A549 (cell line): ENCODE data around the gene PSD2. TPM values are rescaled to one million over a fixed set of nuclear protein-coding genes. Genes with fewer than 3 reads are reported as not detected.

Experiments
- ATAC-seq, 2 experiments: fragments of 200-7000 bp in 1 of 2; fragments of >200 bp in 1 of 2; cut with Nextera tagmentation in 1 of 2; cut with Tn5 transposase in 1 of 2; 3 replicates each; pipeline versions ENCODE4 v1.8.0 to v1.9.1; 2018 to 2020; ENCODE audit warnings: mild to moderate bottlenecking in 1 of 2, moderate library complexity in 1 of 2
- CTCF ChIA-PET: fragments of 300-600 bp; sonication (Branson Sonifier 250); formaldehyde crosslinking; extraction: SDS; loops from one replicate; lab custom pipeline; 2021; ENCODE audit warnings: antibody characterized with exemption, inconsistent platforms; lab: Yijun Ruan, JAX
- POLR2A ChIA-PET: fragments of 350-600 bp; formaldehyde crosslinking; extraction: SDS; loops from one replicate; lab custom pipeline; 2021; ENCODE audit warnings: antibody characterized with exemption, inconsistent platforms; lab: Yijun Ruan, JAX
- DNase-seq, 2 experiments: peaks; one replicate each; pipeline versions ENCODE4 v3.0.0 to v3.0.0-alpha.2; 2011 to 2016; ENCODE audit warnings: low read depth in 1 of 2, low spot score in 1 of 2
- FAIRE-seq: peaks from 2 replicates; lab custom pipeline; 2011; peaks lifted over from hg19 to GRCh38; lab: Jason Lieb, UNC
- H3K27ac ChIP-seq, 2 experiments: fragments of >200 bp; sonication (Bioruptor Twin); formaldehyde crosslinking; 3 replicates each; pipeline ENCODE4 v1.5.1; 2016 to 2017
- H3K4me1 ChIP-seq: fragments of >200 bp; sonication (Bioruptor Twin); formaldehyde crosslinking; 3 replicates; pipeline ENCODE4 v1.6.1; 2016
- H3K4me2 ChIP-seq: fragments of >200 bp; sonication (Bioruptor Twin); formaldehyde crosslinking; 3 replicates; pipeline ENCODE4 v1.6.1; 2016
- H3K4me3 ChIP-seq: fragments of >200 bp; sonication (Bioruptor Twin); formaldehyde crosslinking; 3 replicates; pipeline ENCODE4 v1.5.1; 2016
- H3K9me3 ChIP-seq: fragments of >200 bp; sonication (Bioruptor Twin); formaldehyde crosslinking; 3 replicates; pipeline ENCODE4 v1.6.1; 2016
- BCL3 ChIP-seq: fragments of >200 bp; sonication (Bioruptor Twin); formaldehyde crosslinking; IDR thresholded peaks from 3 replicates; pipeline ENCODE4 v1.6.1; 2016
- CHD2 ChIP-seq: fragments of 150-350 bp; IDR thresholded peaks from 2 replicates; pipeline ENCODE4 v1.6.1; 2014; ENCODE audit warnings: low read length; ENCODE audit not compliant: partially characterized antibody
- EHMT2 ChIP-seq: fragments of 200-600 bp; sonication (generic); IDR thresholded peaks from 2 replicates; pipeline ENCODE4 v1.6.1; 2016; ENCODE audit warnings: antibody characterized with exemption, low read depth, mild to moderate bottlenecking, moderate library complexity
- ELK1 ChIP-seq: fragments of 150-350 bp; IDR thresholded peaks from 2 replicates; pipeline ENCODE4 v1.6.1; 2014; ENCODE audit warnings: low read depth, mild to moderate bottlenecking, low read length
- FOSL2 ChIP-seq, 2 experiments: fragments of 450-650 bp in 1 of 2; fragments of >200 bp in 1 of 2; sonication (Bioruptor Twin) in 1 of 2; formaldehyde crosslinking; IDR thresholded peaks; 2 replicates each; pipeline versions ENCODE4 v1.5.0 to v1.6.1; 2016 to 2020; ENCODE audit warnings: mild to moderate bottlenecking in 1 of 2, moderate library complexity in 1 of 2
- HDAC2 ChIP-seq: fragments of 200-600 bp; sonication (generic); IDR thresholded peaks from 2 replicates; pipeline ENCODE4 v1.6.1; 2016
- HOXB5 ChIP-seq: fragments of 250-450 bp; sonication (Bioruptor Pico); IDR thresholded peaks from 2 replicates; pipeline ENCODE4 v1.5.0; 2020; ENCODE audit warnings: mild to moderate bottlenecking, moderate library complexity
- JUN ChIP-seq, 2 experiments: fragments of >200 bp; sonication (Bioruptor Twin); formaldehyde crosslinking; IDR thresholded peaks; 2 replicates in 1 of 2; 3 replicates in 1 of 2; pipeline ENCODE4 v1.6.1; 2016 to 2017
- MAZ ChIP-seq: fragments of 150-350 bp; IDR thresholded peaks from 2 replicates; pipeline ENCODE4 v1.6.1; 2014; ENCODE audit warnings: antibody characterized with exemption, low read depth, low read length, borderline replicate concordance
- NFE2L2 ChIP-seq: fragments of 150-350 bp; conservative IDR thresholded peaks from 2 replicates; pipeline ENCODE4 v1.6.1; 2014; ENCODE audit warnings: low read length
- PBX3 ChIP-seq: IDR thresholded peaks from 2 replicates; pipeline ENCODE4 v1.6.1; 2012
- RAD21 ChIP-seq, 2 experiments: fragments of >200 bp in 1 of 2; sonication (Bioruptor Twin) in 1 of 2; formaldehyde crosslinking in 1 of 2; IDR thresholded peaks in 1 of 2; conservative IDR thresholded peaks in 1 of 2; 2 replicates in 1 of 2; 3 replicates in 1 of 2; pipeline ENCODE4 v1.6.1; 2012 to 2018; ENCODE audit warnings: inconsistent platforms in 1 of 2
- RARB ChIP-seq: fragments of 250-450 bp; sonication (Bioruptor Pico); IDR thresholded peaks from 2 replicates; pipeline ENCODE4 v1.8.0; 2021; ENCODE audit warnings: mild to moderate bottlenecking, moderate library complexity
- USF2 ChIP-seq: fragments of 450-650 bp; IDR thresholded peaks from 2 replicates; pipeline ENCODE4 v1.6.1; 2014; ENCODE audit warnings: antibody characterized with exemption
- ZFP36 ChIP-seq: fragments of 450-650 bp; IDR thresholded peaks from 2 replicates; pipeline ENCODE4 v1.6.1; 2014; ENCODE audit warnings: borderline replicate concordance; ENCODE audit not compliant: partially characterized antibody
- WGBS: methylation state at CpG from one replicate; pipeline ENCODE4 v1.1.6; 2017; ENCODE audit errors: missing lambda C conversion rate; 5-methylcytosine and 5-hydroxymethylcytosine counted together
- polyA plus RNA-seq, 4 experiments: library from polyadenylated mRNA; depleted of rRNA in 3 of 4; stranded (reverse); fragments of >200 nt; fragmentation: RNase III in 1 of 4; extraction: RNeasy Plus Mini Kit Qiagen cat#74134 plus additional on column Dnase treatment in 1 of 4; gene quantifications; 2 replicates in 3 of 4; 3 replicates in 1 of 4; pipeline ENCODE4 v1.2.3, GENCODE V29; 2011 to 2017

PSD2 gene
- polyA plus RNA-seq, 2 of the 4 experiments (the other 2 are of a cell fraction), result 0.05 TPM; not detected in 1

- no peak for DNase-seq
- Histone ChIP-seq H3K4me1 (0 out of 3 replicates have a peak, but pooled peaks cover 3% of the 10 kb centered on the region), H3K4me3 (no peak overlapping the region), H3K4me2 (no peak overlapping the region), H3K27ac (no peak overlapping the region), H3K9me3 (no peaks in the 10 kb centered on the region)
- ChIA-PET POLR2A (no interaction called here), CTCF (interaction anchor here (0.6 to 9.5 kb wide), 26 partner anchors 8 to 536 kb away, joined by 3 to 161 read pairs (median 6); no protein-coding TSS in a partner anchor)
- TF ChIP-seq EHMT2, result no peak
- no peak for TF ChIP-seq FOSL2 (IDR thresholded peaks at IDR 0.05)
- TF ChIP-seq FOSL2 (CRISPR knock-in tag; IDR thresholded peaks at IDR 0.05), result no peak
- TF ChIP-seq HOXB5, result no peak
- no peak for TF ChIP-seq USF2
- FAIRE-seq, result no peak
- no peak for ATAC-seq
- 54% methylated on average over 12 of the region's 12 CpGs for WGBS
Measured at GRCh38 chr5:139864716-139865483, 69.3 kb downstream of the PSD2 start.

GRCh38 chr5:139867109-139867508 lies 71.5 kb downstream of the PSD2 start:
- Histone ChIP-seq H3K9me3 (no peaks in the 10 kb centered on the region), H3K4me2 (no peak overlapping the region), H3K27ac (no peak overlapping the region), H3K4me1 (0 out of 3 replicates have a peak, but pooled peaks cover 3% of the 10 kb centered on the region), H3K4me3 (no peak overlapping the region)
- no peak for FAIRE-seq
- no peak for ATAC-seq
- no peak for DNase-seq
- CTCF ChIA-PET, result interaction anchor here (1.0 to 9.5 kb wide), 6 partner anchors 11 to 277 kb away, joined by 3 to 161 read pairs (median 6); no protein-coding TSS in a partner anchor
- TF ChIP-seq BCL3 (no peak), JUN (IDR thresholded peaks at IDR 0.05) (no peak), NFE2L2 (no peak), PBX3 (no peak), RAD21 (conservative IDR thresholded peaks at IDR 0.05 in 1 of 2, IDR thresholded peaks at IDR 0.05 in 1 of 2) (no peak), CHD2 (no peak), HOXB5 (no peak), RARB (no peak), HDAC2 (no peak), ZFP36 (no peak)
- POLR2A ChIA-PET, result no interaction called here
- WGBS, result 31% methylated on average over 2 of the region's 2 CpGs

- DNase-seq (no peak), FAIRE-seq (no peak), ATAC-seq (no peak)
- CTCF ChIA-PET, result interaction anchor here (1.0 to 9.5 kb wide), 4 partner anchors 78 to 276 kb away, joined by 3 to 161 read pairs (median 6); no protein-coding TSS in a partner anchor
- H3K4me1 ChIP-seq, result 0 out of 3 replicates have a peak, but pooled peaks cover 3% of the 10 kb centered on the region
- POLR2A ChIA-PET, result no interaction called here
- no peak overlapping the region for H3K27ac ChIP-seq
- no peaks in the 10 kb centered on the region for H3K9me3 ChIP-seq
- no peak overlapping the region for H3K4me2 ChIP-seq
- TF ChIP-seq BCL3 (no peak), ELK1 (no peak), MAZ (no peak)
- no peak overlapping the region for H3K4me3 ChIP-seq
Measured at GRCh38 chr5:139867581-139867980, 72.0 kb downstream of the PSD2 start.
